Measurements from ENCODE around the gene CDC27. TPM values are rescaled to one million over a fixed set of nuclear protein-coding genes. Genes with fewer than 3 reads are reported as not detected.

The CDC27 gene
- total RNA-seq, 1 experiment from 2014 or later = 141 TPM

DNA sequence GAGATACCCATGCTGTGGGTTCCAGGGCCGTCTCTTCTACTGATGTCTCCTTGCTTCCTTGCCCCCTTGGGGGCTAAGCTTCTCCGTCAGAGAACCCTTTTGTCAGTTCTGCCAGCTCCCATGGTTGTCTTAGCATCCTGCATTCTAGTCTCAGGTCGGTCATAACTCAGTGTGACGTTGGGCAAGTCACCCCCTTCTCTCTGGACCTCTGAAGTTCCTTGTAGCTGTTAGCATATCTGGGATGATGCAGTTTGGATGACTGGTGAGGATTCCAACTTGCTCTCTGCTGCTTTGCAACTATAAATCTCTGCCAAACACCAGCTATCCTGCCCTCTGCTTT, 11.2 kb upstream of the CDC27 start:
- Mint-ChIP-seq H3K4me3 (ENCODE audit: unreplicated experiment) (no peak overlapping the region), H3K36me3 (ENCODE audit: insufficient read depth, unreplicated experiment) (no peaks in the 10 kb centered on the region), H3K4me1 (ENCODE audit: insufficient read depth, unreplicated experiment) (peaks cover 4% of the 10 kb centered on the region), H3K9me3 (ENCODE audit: unreplicated experiment) (peaks cover 7% of the 10 kb centered on the region), H3K27ac (ENCODE audit: low read depth, unreplicated experiment) (no peak overlapping the region), H3K27me3 (ENCODE audit: insufficient read depth, unreplicated experiment) (no peaks in the 10 kb centered on the region)
- POLR2A ChIA-PET = interaction anchor here (1.0 to 1.9 kb wide), 2 partner anchors 9 to 11 kb away, joined by 3 to 7 read pairs; partner anchors contain the start of genes CDC27 and MYL4
- no TSS peak for BruUV-seq (replicated peaks)
- CTCF ChIA-PET = interaction anchor here (0.5 to 1.2 kb wide), 2 partner anchors 10 to 52 kb away, joined by 3 read pairs; no protein-coding TSS in a partner anchor
- TF ChIP-seq, protein P1, sequence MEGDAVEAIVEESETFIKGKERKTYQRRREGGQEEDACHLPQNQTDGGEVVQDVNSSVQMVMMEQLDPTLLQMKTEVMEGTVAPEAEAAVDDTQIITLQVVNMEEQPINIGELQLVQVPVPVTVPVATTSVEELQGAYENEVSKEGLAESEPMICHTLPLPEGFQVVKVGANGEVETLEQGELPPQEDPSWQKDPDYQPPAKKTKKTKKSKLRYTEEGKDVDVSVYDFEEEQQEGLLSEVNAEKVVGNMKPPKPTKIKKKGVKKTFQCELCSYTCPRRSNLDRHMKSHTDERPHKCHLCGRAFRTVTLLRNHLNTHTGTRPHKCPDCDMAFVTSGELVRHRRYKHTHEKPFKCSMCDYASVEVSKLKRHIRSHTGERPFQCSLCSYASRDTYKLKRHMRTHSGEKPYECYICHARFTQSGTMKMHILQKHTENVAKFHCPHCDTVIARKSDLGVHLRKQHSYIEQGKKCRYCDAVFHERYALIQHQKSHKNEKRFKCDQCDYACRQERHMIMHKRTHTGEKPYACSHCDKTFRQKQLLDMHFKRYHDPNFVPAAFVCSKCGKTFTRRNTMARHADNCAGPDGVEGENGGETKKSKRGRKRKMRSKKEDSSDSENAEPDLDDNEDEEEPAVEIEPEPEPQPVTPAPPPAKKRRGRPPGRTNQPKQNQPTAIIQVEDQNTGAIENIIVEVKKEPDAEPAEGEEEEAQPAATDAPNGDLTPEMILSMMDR (IDR thresholded peaks at IDR 0.05; ENCODE audit: unreplicated experiment) = no peak
- intact Hi-C loops (cut with micrococcal nuclease) = no loop called here
- DNase-seq (ENCODE audit: unreplicated experiment) = no peak

GRCh38 chr17:47199627-47200324, 10.7 kb upstream of the CDC27 start:
- Mint-ChIP-seq H3K27me3 (ENCODE audit: insufficient read depth, unreplicated experiment) (no peaks in the 10 kb centered on the region), H3K36me3 (ENCODE audit: insufficient read depth, unreplicated experiment) (no peaks in the 10 kb centered on the region), H3K27ac (ENCODE audit: low read depth, unreplicated experiment) (no peak overlapping the region), H3K9me3 (ENCODE audit: unreplicated experiment) (peaks cover 9% of the 10 kb centered on the region), H3K4me3 (ENCODE audit: unreplicated experiment) (no peak overlapping the region), H3K4me1 (ENCODE audit: insufficient read depth, unreplicated experiment) (no peaks in the 10 kb centered on the region)
- ChIA-PET CTCF (interaction anchor here (0.5 to 1.2 kb wide), 2 partner anchors 10 to 53 kb away, joined by 3 read pairs; no protein-coding TSS in a partner anchor), POLR2A (interaction anchor here (0.5 to 1.9 kb wide), 3 partner anchors 9 to 181 kb away, joined by 3 to 7 read pairs (median 3); partner anchors contain the start of genes CDC27 and MYL4)
- DNase-seq (ENCODE audit: unreplicated experiment) = no peak
- TF ChIP-seq, protein P1 (IDR thresholded peaks at IDR 0.05; ENCODE audit: unreplicated experiment) = no peak
- BruUV-seq (replicated peaks) = no TSS peak
- intact Hi-C loops (cut with micrococcal nuclease) = no loop called here

DNA sequence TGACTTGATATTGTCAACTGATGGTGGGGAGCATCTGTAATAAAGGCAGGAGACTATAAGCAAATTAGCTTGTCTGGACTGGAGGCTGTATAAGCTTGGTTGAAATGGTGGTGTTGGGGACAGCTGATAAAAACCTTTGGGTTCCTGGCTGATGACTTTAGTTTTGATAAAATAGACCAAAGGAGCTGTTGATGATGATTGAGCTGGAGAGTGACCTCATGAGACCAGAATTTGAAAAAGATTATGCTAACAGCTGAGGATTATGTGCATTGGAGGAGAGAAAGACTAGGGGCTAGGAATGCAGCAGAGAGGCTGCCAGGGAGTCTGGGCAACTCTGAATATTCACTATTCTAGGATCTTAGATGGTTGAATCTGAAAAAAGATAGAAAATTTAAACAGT, 8.7 kb upstream of the CDC27 start:
- no peak overlapping the region for H3K4me3 Mint-ChIP-seq (ENCODE audit: unreplicated experiment)
- intact Hi-C loops (cut with micrococcal nuclease) = no loop called here
- TF ChIP-seq, protein P1 (IDR thresholded peaks at IDR 0.05; ENCODE audit: unreplicated experiment) = no peak
- BruUV-seq (replicated peaks) = no TSS peak
- H3K27me3 Mint-ChIP-seq (ENCODE audit: insufficient read depth, unreplicated experiment) = no peaks in the 10 kb centered on the region
- no peaks in the 10 kb centered on the region for H3K4me1 Mint-ChIP-seq (ENCODE audit: insufficient read depth, unreplicated experiment)
- POLR2A ChIA-PET = interaction anchor here (0.7 to 1.1 kb wide), 2 partner anchors 8 to 13 kb away, joined by 3 read pairs; partner anchors contain the start of gene CDC27
- DNase-seq (ENCODE audit: unreplicated experiment) = no peak
- no peaks in the 10 kb centered on the region for H3K36me3 Mint-ChIP-seq (ENCODE audit: insufficient read depth, unreplicated experiment)
- peaks cover 9% of the 10 kb centered on the region for H3K9me3 Mint-ChIP-seq (ENCODE audit: unreplicated experiment)
- no peak overlapping the region for H3K27ac Mint-ChIP-seq (ENCODE audit: low read depth, unreplicated experiment)
- CTCF ChIA-PET = interaction anchor here (0.6 to 1.6 kb wide), 4 partner anchors 7 to 479 kb away, joined by 3 to 5 read pairs (median 3); no protein-coding TSS in a partner anchor

DNA sequence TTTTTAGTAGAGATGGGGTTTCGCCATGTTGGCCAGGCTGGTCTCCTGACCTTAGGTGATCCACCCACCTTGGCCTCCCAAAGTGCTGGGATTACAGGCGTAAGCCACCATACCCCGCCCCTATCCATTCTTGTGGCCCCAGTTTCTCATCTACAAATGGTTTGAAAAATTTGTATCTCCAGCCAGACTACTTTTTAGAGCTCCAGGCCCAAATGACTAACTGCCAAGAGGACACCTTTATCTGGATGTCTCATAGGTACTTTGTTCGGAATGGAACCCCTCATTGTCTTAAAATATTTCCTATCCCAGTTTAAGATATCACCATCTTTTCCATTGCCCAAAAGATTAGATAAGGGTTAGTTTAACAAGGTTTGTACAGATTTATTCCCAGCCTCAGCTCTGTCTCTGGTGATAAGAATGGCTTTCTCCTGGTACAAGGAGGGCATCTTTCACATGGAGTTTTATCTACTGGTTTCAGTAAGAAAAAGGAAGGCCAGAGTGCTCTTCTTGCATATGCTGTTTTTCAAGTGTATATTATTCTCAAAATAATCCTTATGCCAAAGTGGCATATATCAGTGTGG, 4.9 kb upstream of the CDC27 start:
- Mint-ChIP-seq H3K27ac (ENCODE audit: low read depth, unreplicated experiment) (no peak overlapping the region), H3K4me3 (ENCODE audit: unreplicated experiment) (no peak overlapping the region), H3K36me3 (ENCODE audit: insufficient read depth, unreplicated experiment) (no peaks in the 10 kb centered on the region), H3K4me1 (ENCODE audit: insufficient read depth, unreplicated experiment) (peaks cover 6% of the 10 kb centered on the region), H3K9me3 (ENCODE audit: unreplicated experiment) (peaks cover 9% of the 10 kb centered on the region), H3K27me3 (ENCODE audit: insufficient read depth, unreplicated experiment) (no peaks in the 10 kb centered on the region)
- intact Hi-C loops (cut with micrococcal nuclease) = no loop called here
- POLR2A ChIA-PET = interaction anchor here (1.2 kb wide), 1 partner anchor 17 kb away, joined by 3 read pairs; no protein-coding TSS in a partner anchor
- DNase-seq (ENCODE audit: unreplicated experiment) = no peak
- CTCF ChIA-PET = no interaction called here
- TF ChIP-seq, protein P1 (IDR thresholded peaks at IDR 0.05; ENCODE audit: unreplicated experiment) = no peak
- BruUV-seq (replicated peaks) = no TSS peak

Measured in MCF 10A (cell line).